GM12873 (cell line): ENCODE results near the gene NEU4.

Source experiments
- CTCF ChIP-seq: IDR thresholded peaks from 2 replicates; pipeline ENCODE4 v1.5.1; 2012; ENCODE audit warnings: low read depth, mild to moderate bottlenecking, moderate library complexity, low read length, control low read depth; ENCODE audit not compliant: insufficient read depth; ENCODE audit errors: missing control alignments

The NEU4 gene

GRCh38 chr2:241853651-241854341 is 44.8 kb downstream of the NEU4 start:
- TF ChIP-seq CTCF, result no peak

- no peak for TF ChIP-seq CTCF
Observed at GRCh38 chr2:241854342-241855244, 45.6 kb downstream of the NEU4 start.

- no peak for TF ChIP-seq CTCF
Observed at GRCh38 chr2:241855245-241855887, 46.4 kb downstream of the NEU4 start.

GRCh38 chr2:241855888-241856422 is 47.0 kb downstream of the NEU4 start:
- no peak for TF ChIP-seq CTCF

GRCh38 chr2:241857041-241857541 is 48.1 kb downstream of the NEU4 start:
- TF ChIP-seq CTCF, result no peak

GRCh38 chr2:241857572-241858121 is 48.7 kb downstream of the NEU4 start:
- no peak for TF ChIP-seq CTCF
